Caco-2 (cell line): Measurements from ENCODE around the gene ENTPD2. TPM values are rescaled to one million over a fixed set of nuclear protein-coding genes. Genes with fewer than 3 reads are reported as not detected.

Source experiments
- BruUV-seq: library from RNA; stranded (reverse); fragments of 400-500 nt; replicated peaks from 2 replicates; lab custom pipeline; 2021; lab: Mats Ljungman, UMichigan
- CTCF ChIA-PET: fragments of 300-600 bp; sonication (Branson Sonifier 250); formaldehyde crosslinking; loops from one replicate; lab custom pipeline; 2022; ENCODE audit warnings: antibody characterized with exemption; lab: Charles Lee
- POLR2A ChIA-PET: fragments of 300-600 bp; sonication (Branson Sonifier 250); formaldehyde crosslinking; loops from one replicate; lab custom pipeline; 2022; ENCODE audit warnings: antibody characterized with exemption; lab: Charles Lee
- DNase-seq, 2 experiments: peaks; one replicate each; pipeline versions ENCODE4 v3.0.0 to v3.0.0-alpha.2; 2020 to 2022
- H3K27me3 ChIP-seq: replicated peaks from 2 replicates; pipeline ENCODE4 v1.6.0; 2011; ENCODE audit warnings: low read length; ENCODE audit not compliant: control insufficient read depth, insufficient read depth
- H3K36me3 ChIP-seq: 2 replicates; pipeline ENCODE4 v1.5.1; 2011; ENCODE audit warnings: low read length; ENCODE audit not compliant: control insufficient read depth, insufficient read depth
- H3K4me1 ChIP-seq: fragments of 250-450 bp; sonication (Bioruptor Pico); 2 replicates; pipeline ENCODE4 v1.5.1; 2020; ENCODE audit warnings: mild to moderate bottlenecking
- H3K4me3 ChIP-seq: 2 replicates; pipeline ENCODE4 v1.5.1; 2011; ENCODE audit warnings: low read depth, mild to moderate bottlenecking, control low read depth, low read length
- H3K9me3 ChIP-seq: fragments of 250-450 bp; sonication (Bioruptor Pico); 2 replicates; pipeline ENCODE4 v1.5.1; 2020; ENCODE audit warnings: mild to moderate bottlenecking, moderate library complexity
- H3K27ac Mint-ChIP-seq: one replicate; pipeline ENCODE4 v1.8.0; 2022; ENCODE audit warnings: mixed read lengths; ENCODE audit not compliant: unreplicated experiment
- H3K27me3 Mint-ChIP-seq: one replicate; pipeline ENCODE4 v1.8.0; 2022; ENCODE audit warnings: mixed read lengths; ENCODE audit not compliant: insufficient read depth, unreplicated experiment
- H3K36me3 Mint-ChIP-seq: one replicate; pipeline ENCODE4 v1.8.0; 2022; ENCODE audit warnings: mild to moderate bottlenecking, mixed read lengths; ENCODE audit not compliant: insufficient read depth, unreplicated experiment
- H3K4me1 Mint-ChIP-seq: one replicate; pipeline ENCODE4 v1.8.0; 2022; ENCODE audit warnings: low read depth, mixed read lengths; ENCODE audit not compliant: unreplicated experiment
- H3K4me3 Mint-ChIP-seq: one replicate; pipeline ENCODE4 v1.8.0; 2022; ENCODE audit warnings: mild to moderate bottlenecking, moderate library complexity, mixed read lengths; ENCODE audit not compliant: unreplicated experiment
- H3K9me3 Mint-ChIP-seq: one replicate; pipeline ENCODE4 v1.8.0; 2022; ENCODE audit warnings: mixed read lengths; ENCODE audit not compliant: unreplicated experiment
- CTCF ChIP-seq, 2 experiments: fragments of 200-600 bp in 1 of 2; IDR thresholded peaks; 1 replicate in 1 of 2; 2 replicates in 1 of 2; pipeline versions ENCODE4 v1.5.1 to v1.8.0; 2011 to 2022; ENCODE audit warnings: antibody characterized with exemption in 1 of 2, control low read depth in 1 of 2, inconsistent platforms in 1 of 2, low read depth in 1 of 2, low read length in 1 of 2, mild to moderate bottlenecking in 1 of 2, moderate library complexity in 1 of 2; ENCODE audit not compliant: insufficient read depth in 1 of 2, severe bottlenecking in 1 of 2, unreplicated experiment in 1 of 2
- intact Hi-C: fragments of 100-400 bp; cut with micrococcal nuclease; formaldehyde crosslinking; loops from one replicate; pipeline ENCODE4 v1.10.0; 2022; ENCODE audit not compliant: unreplicated experiment
- total RNA-seq: library from RNA; stranded (reverse); gene quantifications from 2 replicates; pipeline ENCODE4 v1.2.3, GENCODE V29; 2022

The ENTPD2 gene
- total RNA-seq, 1 experiment from 2014 or later, result 2.9 TPM

- Mint-ChIP-seq H3K4me1 (peaks cover 4% of the 10 kb centered on the region), H3K4me3 (no peak overlapping the region), H3K27me3 (no peaks in the 10 kb centered on the region), H3K9me3 (no peaks in the 10 kb centered on the region), H3K27ac (peak overlapping the region; percentile 39), H3K36me3 (peaks cover 18% of the 10 kb centered on the region)
- Histone ChIP-seq H3K4me3 (no peak overlapping the region), H3K36me3 (peaks cover 1% of the 10 kb centered on the region), H3K27me3 (no peaks in the 10 kb centered on the region), H3K4me1 (peaks cover 6% of the 10 kb centered on the region), H3K9me3 (no peaks in the 10 kb centered on the region)
- peak; percentile 90 to 95 for DNase-seq
- no TSS peak for BruUV-seq
- ChIA-PET POLR2A (interaction anchor here (0.6 kb wide), 1 partner anchor 22 kb away, joined by 3 read pairs; no protein-coding TSS in a partner anchor), CTCF (interaction anchor here (0.8 to 2.0 kb wide), 4 partner anchors 10 to 46 kb away, joined by 3 to 7 read pairs (median 4); partner anchors contain the start of genes CLIC3 and FUT7)
- no peak for TF ChIP-seq CTCF (IDR thresholded peaks at IDR 0.05; ENCODE audit: insufficient read depth in 1 of 2, low read depth in 1 of 2, low read length in 1 of 2, severe bottlenecking in 1 of 2, unreplicated experiment in 1 of 2)
- intact Hi-C loops, result no loop called here
Observed at GRCh38 chr9:137021979-137022661, 31.7 kb downstream of the ENTPD2 start.

GRCh38 chr9:137021568-137021978 is 32.3 kb downstream of the ENTPD2 start:
- Histone ChIP-seq H3K27me3 (no peaks in the 10 kb centered on the region), H3K4me1 (peaks cover 6% of the 10 kb centered on the region), H3K36me3 (peaks cover 1% of the 10 kb centered on the region), H3K9me3 (no peaks in the 10 kb centered on the region), H3K4me3 (no peak overlapping the region)
- H3K27me3 Mint-ChIP-seq, result no peaks in the 10 kb centered on the region
- no peak for DNase-seq
- BruUV-seq, result no TSS peak
- POLR2A ChIA-PET, result no interaction called here
- H3K4me1 Mint-ChIP-seq, result peaks cover 4% of the 10 kb centered on the region
- H3K4me3 Mint-ChIP-seq, result no peak overlapping the region
- intact Hi-C loops, result no loop called here
- H3K9me3 Mint-ChIP-seq, result no peaks in the 10 kb centered on the region
- TF ChIP-seq CTCF (IDR thresholded peaks at IDR 0.05; ENCODE audit: insufficient read depth in 1 of 2, low read depth in 1 of 2, low read length in 1 of 2, severe bottlenecking in 1 of 2, unreplicated experiment in 1 of 2), result no peak
- H3K36me3 Mint-ChIP-seq, result peaks cover 18% of the 10 kb centered on the region
- H3K27ac Mint-ChIP-seq, result peak overlapping the region; percentile 39
- CTCF ChIA-PET, result interaction anchor here (0.8 to 2.0 kb wide), 3 partner anchors 10 to 46 kb away, joined by 3 to 7 read pairs (median 4); partner anchors contain the start of gene FUT7

- H3K27me3 Mint-ChIP-seq, result no peaks in the 10 kb centered on the region
- no peaks in the 10 kb centered on the region for H3K9me3 Mint-ChIP-seq
- TF ChIP-seq CTCF (IDR thresholded peaks at IDR 0.05; ENCODE audit: insufficient read depth in 1 of 2, low read depth in 1 of 2, low read length in 1 of 2, severe bottlenecking in 1 of 2, unreplicated experiment in 1 of 2), result no peak
- peaks cover 18% of the 10 kb centered on the region for H3K36me3 Mint-ChIP-seq
- POLR2A ChIA-PET, result no interaction called here
- intact Hi-C loops, result no loop called here
- H3K27ac Mint-ChIP-seq, result no peak overlapping the region
- no TSS peak for BruUV-seq
- no peaks in the 10 kb centered on the region for H3K27me3 ChIP-seq
- peaks cover 4% of the 10 kb centered on the region for H3K4me1 Mint-ChIP-seq
- peaks cover 1% of the 10 kb centered on the region for H3K36me3 ChIP-seq
- DNase-seq, result no peak
- H3K4me3 Mint-ChIP-seq, result no peak overlapping the region
- no peaks in the 10 kb centered on the region for H3K9me3 ChIP-seq
- H3K4me3 ChIP-seq, result no peak overlapping the region
- CTCF ChIA-PET, result interaction anchor here (2.0 kb wide), 1 partner anchor 14 kb away, joined by 7 read pairs; no protein-coding TSS in a partner anchor
- peaks cover 6% of the 10 kb centered on the region for H3K4me1 ChIP-seq
Observed at GRCh38 chr9:137020771-137021567, 32.9 kb downstream of the ENTPD2 start.
